22Rv1 (cell line): ENCODE measurements around the gene SEMA4F.

Experiments
- ZFX ChIP-seq: fragments of 450-650 bp; IDR thresholded peaks from 2 replicates; pipeline ENCODE4 v1.6.1; 2017; ENCODE audit warnings: antibody characterized with exemption, borderline replicate concordance
- TF ChIP-seq, protein P1 (sequence below): fragments of 450-650 bp; IDR thresholded peaks from 2 replicates; pipeline ENCODE4 v1.5.1; 2017; ENCODE audit warnings: mild to moderate bottlenecking

DNA sequence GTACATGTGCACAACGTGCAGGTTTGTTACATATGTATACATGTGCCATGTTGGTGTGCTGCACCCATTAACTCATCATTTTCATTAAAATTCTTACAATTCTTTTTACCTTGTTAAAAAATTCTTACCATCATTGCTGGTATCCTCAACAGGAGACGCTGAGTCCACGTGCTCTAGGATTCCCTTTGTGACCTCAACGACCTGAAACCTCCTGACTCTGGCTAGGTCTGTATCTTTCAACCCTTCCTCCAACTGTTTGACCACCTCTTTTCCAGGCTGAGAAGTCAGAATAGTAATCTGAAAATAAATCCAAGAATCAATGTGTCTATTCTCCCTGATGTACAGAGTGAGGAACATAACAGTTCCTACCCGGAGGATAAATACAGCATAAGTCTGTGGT, 47.1 kb upstream of the SEMA4F start:
- TF ChIP-seq, protein P1, sequence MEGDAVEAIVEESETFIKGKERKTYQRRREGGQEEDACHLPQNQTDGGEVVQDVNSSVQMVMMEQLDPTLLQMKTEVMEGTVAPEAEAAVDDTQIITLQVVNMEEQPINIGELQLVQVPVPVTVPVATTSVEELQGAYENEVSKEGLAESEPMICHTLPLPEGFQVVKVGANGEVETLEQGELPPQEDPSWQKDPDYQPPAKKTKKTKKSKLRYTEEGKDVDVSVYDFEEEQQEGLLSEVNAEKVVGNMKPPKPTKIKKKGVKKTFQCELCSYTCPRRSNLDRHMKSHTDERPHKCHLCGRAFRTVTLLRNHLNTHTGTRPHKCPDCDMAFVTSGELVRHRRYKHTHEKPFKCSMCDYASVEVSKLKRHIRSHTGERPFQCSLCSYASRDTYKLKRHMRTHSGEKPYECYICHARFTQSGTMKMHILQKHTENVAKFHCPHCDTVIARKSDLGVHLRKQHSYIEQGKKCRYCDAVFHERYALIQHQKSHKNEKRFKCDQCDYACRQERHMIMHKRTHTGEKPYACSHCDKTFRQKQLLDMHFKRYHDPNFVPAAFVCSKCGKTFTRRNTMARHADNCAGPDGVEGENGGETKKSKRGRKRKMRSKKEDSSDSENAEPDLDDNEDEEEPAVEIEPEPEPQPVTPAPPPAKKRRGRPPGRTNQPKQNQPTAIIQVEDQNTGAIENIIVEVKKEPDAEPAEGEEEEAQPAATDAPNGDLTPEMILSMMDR = no peak
- TF ChIP-seq ZFX = no peak
